Renal cortical epithelial cell (primary cell): ENCODE results near the gene CPEB4. TPM values are rescaled to one million over a fixed set of nuclear protein-coding genes. Genes with fewer than 3 reads are reported as not detected.
A peak's percentile ranks its signal among the peaks of the same experiment; 100 is the strongest.

Source experiments
- DNase-seq: peaks from one replicate; pipeline ENCODE4 v3.0.0-alpha.2; 2011; ENCODE audit warnings: low read depth
- total RNA-seq: library from RNA; depleted of rRNA; stranded (reverse); fragments of >200 nt; gene quantifications from 2 replicates; pipeline ENCODE4 v1.2.3, GENCODE V29; 2014

Gene CPEB4
- total RNA-seq, 1 donor from 2014 or later: 66.6 TPM

- no peak for DNase-seq
Measured at GRCh38 chr5:173913686-173914321, 25.7 kb downstream of the CPEB4 start.

DNA sequence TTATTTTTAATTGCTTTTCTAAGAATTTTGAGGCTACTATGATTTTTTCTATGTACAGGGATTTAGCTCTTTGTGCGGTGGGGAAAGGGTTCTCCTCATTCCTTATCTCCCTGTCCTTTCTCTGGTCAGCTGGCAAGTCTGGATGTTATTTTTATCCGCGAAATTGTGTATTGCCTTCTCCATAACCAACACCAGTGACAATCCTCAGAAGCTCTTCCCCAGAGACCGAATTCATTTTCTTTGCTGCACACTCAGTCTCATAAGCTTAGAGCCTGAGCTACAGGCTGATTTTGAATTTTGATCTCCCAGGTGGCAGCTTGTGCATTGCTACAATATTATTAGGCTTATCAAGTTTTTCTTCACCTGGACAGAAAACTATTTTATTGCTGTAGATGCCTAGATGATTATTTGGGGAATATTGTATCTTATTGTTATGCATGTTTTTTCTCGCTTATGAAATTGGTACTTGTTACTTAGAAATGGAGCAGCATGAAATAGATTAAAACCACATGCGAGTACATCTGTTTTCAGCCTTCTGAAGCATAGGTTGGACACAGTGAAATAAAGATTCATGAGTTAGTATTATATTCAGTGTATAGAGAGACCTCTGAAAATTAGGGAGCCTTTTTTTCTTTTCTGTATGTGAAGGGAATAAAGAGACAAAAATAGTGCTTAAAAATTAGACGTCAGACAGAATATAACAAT is 27.3 kb downstream of the CPEB4 start:
- DNase-seq: no peak

DNA sequence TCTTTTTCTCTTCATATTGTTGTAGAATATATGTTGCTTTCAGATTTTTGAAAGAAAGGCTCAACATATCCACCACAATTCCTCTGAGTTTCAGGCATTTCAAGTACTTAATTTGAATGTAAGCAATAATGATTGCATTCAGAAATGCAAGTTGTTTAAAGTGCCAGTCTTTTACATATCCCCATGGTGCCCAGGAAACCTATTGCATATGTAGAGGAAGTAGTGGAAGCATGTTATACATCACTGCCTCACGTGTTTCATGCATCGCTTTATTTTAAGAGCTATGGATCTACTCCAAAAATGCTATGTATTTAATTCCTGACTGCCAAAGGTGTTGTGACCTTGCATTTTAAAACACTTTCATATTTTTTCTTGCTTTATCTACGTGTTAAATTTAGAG is 28.1 kb downstream of the CPEB4 start:
- no peak for DNase-seq

DNA sequence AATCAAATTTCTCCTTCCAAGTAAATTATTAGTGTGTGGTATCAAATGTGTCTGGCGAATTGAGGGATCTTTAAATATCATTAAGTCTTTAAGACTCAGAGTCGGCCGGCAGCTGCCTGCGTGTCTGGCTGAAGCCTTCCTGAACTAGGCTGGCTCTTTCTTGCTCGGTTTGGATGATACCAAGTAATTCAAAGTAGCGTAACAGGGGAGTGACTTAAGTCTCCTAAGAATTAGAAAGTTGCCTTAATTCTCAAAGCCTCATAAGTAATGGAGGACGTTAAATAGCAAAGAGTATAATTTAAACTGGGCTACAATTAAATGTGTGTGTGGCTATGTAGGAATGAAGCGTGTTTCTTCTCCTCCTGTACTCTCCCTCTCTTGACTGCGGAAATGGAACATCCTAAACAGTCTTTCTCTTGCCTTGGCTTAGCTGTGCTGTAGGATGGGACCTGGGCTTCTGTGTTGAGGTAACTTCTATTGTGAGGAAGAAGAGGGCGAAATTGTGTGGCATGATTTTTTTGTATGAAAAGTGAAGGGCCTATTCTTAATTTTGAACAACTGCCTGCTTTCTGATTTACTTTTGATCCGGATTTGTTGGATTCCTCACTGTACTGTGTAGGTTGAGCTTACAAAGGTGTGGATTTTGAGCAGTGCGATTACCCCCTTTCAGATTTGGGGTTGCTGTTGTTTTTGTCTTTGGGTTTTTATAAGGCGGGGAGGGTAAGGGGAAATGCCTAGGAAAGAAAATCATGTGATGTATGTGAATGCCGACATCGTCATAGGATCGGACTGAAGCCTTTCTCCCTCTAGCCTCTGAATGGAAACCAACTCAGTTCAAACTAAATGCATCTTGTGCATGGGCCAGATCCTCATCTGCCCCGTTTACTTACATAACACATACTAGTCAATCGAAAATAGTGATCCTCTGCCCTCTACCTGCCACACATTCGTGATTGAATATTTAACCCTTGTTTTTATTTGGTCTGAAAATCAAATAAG is 29.9 kb downstream of the CPEB4 start:
- DNase-seq: peak; percentile 84

DNA sequence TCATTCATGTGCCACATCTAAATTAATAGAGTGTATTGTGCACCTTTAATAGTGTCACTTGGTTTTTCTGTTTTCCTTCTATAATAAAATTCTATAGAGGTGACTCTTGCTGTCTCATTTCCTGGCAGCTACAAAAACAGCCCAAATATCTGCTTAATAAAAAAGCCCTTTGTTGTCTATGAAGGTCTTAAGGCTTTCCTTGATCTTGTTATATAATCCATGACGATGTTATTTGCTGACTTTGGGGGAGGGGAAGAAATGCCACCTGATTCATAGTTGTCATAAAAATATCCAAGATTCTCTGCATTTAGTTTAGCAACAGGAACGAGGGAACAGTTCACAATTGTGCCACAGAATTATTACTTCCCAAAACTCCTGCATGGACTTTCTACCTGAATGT is 31.3 kb downstream of the CPEB4 start:
- DNase-seq: peak; percentile 48

DNA sequence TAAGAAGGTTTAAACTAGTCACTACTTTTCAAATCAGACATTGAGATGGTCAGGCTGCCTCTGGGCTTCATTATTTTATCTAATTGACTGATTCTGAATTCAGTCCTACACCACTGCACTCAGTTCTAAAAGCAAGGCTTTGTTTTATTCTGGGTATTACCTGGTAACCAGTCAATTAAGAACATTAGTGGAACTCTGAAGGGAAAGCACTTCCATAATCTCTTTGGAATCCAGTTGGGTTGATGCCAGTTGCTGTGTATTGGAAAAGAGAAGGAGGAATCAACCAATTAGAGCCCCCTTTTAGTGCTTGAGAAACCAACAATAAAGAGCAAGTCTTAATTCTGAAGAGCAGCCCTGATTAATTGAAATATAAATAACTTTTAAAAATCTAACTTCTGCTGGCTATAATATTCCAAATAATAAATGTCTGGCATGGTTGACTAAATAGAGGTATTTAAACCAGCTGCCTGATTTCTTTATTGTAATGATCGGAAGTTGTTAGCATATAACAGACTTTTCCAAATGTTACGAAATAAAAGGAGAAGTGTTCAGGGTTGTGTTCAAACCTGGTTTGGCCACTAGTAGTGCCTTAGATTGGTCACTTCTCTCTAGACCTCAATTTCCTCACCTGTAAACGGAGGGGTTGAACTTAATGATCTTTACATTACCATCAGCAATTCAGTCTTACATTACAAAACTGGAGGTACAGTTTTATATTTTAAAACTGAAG is 32.0 kb downstream of the CPEB4 start:
- peak; percentile 76 for DNase-seq

GRCh38 chr5:173920866-173921555 is 32.9 kb downstream of the CPEB4 start:
- no peak for DNase-seq

DNA sequence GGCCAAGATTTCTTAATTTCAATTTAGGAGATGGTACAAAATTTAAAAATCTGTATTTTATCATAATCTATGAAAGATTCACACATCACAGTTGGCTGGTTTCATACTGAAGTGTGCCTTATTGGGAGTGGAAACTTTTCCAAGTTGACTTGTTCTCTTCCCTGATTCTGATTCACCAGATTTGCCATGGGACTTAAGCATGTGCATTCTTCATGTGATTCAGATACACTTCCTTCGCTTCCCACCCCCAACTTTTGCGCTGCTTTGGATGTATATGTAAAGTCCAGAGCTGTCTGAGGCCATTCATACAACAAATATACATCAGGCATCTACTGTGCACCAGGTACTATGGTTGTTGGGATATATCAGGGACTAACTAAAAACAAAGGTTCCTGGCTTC is 34.4 kb downstream of the CPEB4 start:
- DNase-seq: no peak

- DNase-seq: no peak
Measured at GRCh38 chr5:173923218-173924095, 35.3 kb downstream of the CPEB4 start.

DNA sequence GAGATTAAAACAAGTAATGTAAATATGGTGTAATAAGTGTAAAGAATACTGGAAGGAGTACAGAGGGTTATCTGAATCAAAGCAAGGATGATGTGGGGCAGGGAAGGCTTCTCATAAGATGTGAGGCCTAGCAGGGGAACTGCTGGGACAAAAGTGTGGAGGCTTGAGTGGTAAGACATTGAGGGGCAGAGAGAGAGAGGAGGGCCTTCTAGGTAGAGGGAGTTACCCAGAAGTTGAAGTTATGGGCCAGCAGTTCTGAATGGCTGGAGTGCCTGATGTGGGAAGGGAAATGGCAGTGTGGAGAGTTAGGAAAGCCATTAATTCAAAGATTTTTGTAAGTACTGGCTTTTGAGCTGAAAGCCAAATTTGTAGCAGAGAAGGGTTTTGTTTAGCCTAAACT is 36.8 kb downstream of the CPEB4 start:
- no peak for DNase-seq

DNA sequence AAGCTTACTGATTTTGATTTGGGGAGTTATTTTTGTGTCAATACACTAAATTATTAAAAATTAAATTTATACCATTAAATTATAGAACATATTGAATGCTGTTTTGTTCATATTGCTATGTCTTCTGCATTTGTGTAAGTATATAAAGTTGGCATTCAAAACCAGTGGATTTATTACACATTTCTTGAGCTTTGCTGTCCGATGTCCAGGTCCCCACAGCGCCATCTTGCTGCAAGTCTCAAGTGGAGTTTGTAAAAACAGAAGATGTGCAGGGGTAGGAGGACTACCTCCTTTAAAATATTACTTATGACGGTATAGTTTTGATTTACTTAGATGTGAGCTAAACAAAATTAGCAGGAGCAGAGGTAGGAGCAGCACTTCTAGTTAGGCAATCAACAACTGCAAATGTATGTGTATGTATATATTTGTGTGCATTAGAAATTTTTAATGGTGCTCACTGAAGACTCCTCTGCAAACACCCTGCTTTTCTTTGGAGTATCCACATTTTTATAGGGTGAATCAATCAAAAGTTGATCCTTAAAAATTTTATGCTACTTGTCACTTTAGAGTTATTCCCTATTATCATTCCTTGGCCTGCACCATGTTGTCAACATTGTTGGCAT is 37.4 kb downstream of the CPEB4 start:
- peak; percentile 53 for DNase-seq

- no peak for DNase-seq
Measured at GRCh38 chr5:173926359-173926758, 38.2 kb downstream of the CPEB4 start.

- no peak for DNase-seq
Measured at GRCh38 chr5:173928871-173929574, 40.9 kb downstream of the CPEB4 start.

DNA sequence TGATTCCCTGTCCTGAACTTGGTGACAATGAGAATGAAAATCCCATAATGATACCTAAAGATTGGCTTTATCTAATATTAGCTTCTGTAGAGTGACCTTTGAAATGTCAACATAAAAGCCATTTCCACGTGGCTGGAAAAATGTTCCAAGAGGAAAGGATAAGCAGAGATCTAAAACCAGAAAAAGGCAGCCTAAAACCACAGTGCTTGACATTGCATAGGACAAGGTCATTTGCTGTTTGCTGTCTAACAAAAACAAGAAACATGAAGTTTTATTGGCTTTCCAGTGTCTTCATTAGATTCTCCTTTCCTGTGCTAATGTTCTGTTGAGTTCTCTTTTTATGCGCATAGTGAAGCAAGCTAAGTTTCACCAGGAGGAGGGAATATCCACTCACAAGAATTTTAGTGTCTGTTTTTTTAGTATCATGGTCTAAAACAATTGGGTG is 44.6 kb downstream of the CPEB4 start:
- no peak for DNase-seq

GRCh38 chr5:173933901-173934300 is 45.8 kb downstream of the CPEB4 start:
- no peak for DNase-seq

DNA sequence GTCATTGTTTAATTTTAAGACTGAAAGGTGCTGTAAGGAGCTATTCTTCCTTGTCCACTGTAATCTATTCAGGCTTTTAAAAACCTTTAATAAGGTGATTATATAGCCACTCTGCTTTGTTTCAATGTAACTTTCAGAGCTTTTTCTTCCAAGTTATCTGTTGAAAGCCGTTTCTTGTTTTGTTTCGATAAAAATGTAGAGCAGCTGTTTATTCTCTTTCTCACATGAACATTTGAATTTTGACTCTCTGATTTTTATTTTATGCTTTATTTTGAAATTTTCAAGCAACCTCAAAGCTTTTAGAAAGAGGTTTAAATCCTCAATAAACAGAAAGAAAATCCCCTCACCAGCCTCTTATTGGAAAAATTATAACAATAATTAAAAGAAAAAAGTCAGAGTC is 47.2 kb downstream of the CPEB4 start:
- no peak for DNase-seq

- DNase-seq: no peak
Measured at GRCh38 chr5:173940269-173940668, 52.1 kb downstream of the CPEB4 start.

GRCh38 chr5:173941102-173941501 is 53.0 kb downstream of the CPEB4 start:
- peak; percentile 39 for DNase-seq
